Lower lobe of right lung (tissue), 2 donors: Measurements from ENCODE around the gene EIPR1. TPM values are rescaled to one million over a fixed set of nuclear protein-coding genes. Genes with fewer than 3 reads are reported as not detected.
"Not testable (repeated sequence)": the region's sequence is repeated elsewhere in the genome, so short reads cannot be mapped to it uniquely, and the experiment has no call there.

Source experiments
- ATAC-seq, 2 donors: fragments of 200-7000 bp; cut with Tn5 transposase; one replicate each; pipeline ENCODE4 v1.9.1; 2020 to 2022; ENCODE audit warnings: mild to moderate bottlenecking in 2 of 2, moderate library complexity in 2 of 2
- DNase-seq: peaks from one replicate; pipeline ENCODE4 v3.0.0-alpha.2; 2020
- H3K27ac ChIP-seq: fragments of 200-600 bp; one replicate; pipeline ENCODE4 v1.8.0; 2022
- H3K27me3 ChIP-seq: fragments of 200-600 bp; one replicate; pipeline ENCODE4 v1.8.0; 2022; ENCODE audit warnings: low read depth
- H3K36me3 ChIP-seq: fragments of 200-600 bp; one replicate; pipeline ENCODE4 v1.8.0; 2022; ENCODE audit warnings: mild to moderate bottlenecking
- H3K4me1 ChIP-seq: fragments of 200-600 bp; one replicate; pipeline ENCODE4 v1.8.0; 2022
- H3K4me3 ChIP-seq: fragments of 200-600 bp; one replicate; pipeline ENCODE4 v1.8.0; 2022; ENCODE audit warnings: mild to moderate bottlenecking
- H3K9me3 ChIP-seq: fragments of 200-600 bp; one replicate; pipeline ENCODE4 v1.8.0; 2022
- CTCF ChIP-seq: fragments of 200-600 bp; IDR thresholded peaks from one replicate; pipeline ENCODE4 v1.8.0; 2022; ENCODE audit warnings: antibody characterized with exemption, mild to moderate bottlenecking
- intact Hi-C: fragments of 100-400 bp; cut with DNase I; formaldehyde crosslinking; loops from one replicate; pipeline ENCODE4 v1.11.0; 2022
- total RNA-seq: library from RNA; stranded (reverse); fragmentation: NEBNext Ultra II Directional; extraction: Animal tissue kit (Norgen Biotek cat#: 25700); gene quantifications from one replicate; pipeline ENCODE4 v1.2.1, GENCODE V29; 2021
- donor health status: DM: no; HTN: yes; CAD: no; lungs with severe emphysema.

EIPR1 gene
- total RNA-seq, 1 donor from 2014 or later, result 14.9 TPM

- no peak for TF ChIP-seq CTCF
- DNase-seq (no peak), ATAC-seq (no peak)
- H3K27ac ChIP-seq, result no peak overlapping the region
- H3K27me3 ChIP-seq, result no peaks in the 10 kb centered on the region
- H3K4me1 ChIP-seq, result no peaks in the 10 kb centered on the region
- no peak overlapping the region for H3K4me3 ChIP-seq
- H3K36me3 ChIP-seq, result no peaks in the 10 kb centered on the region
- intact Hi-C loops, result no loop called here
- H3K9me3 ChIP-seq, result no peaks in the 10 kb centered on the region
Measured at GRCh38 chr2:3284657-3285630, 92.7 kb downstream of the EIPR1 start.

- H3K27me3 ChIP-seq, DNase-seq, H3K9me3 ChIP-seq, H3K36me3 ChIP-seq, intact Hi-C loops, ATAC-seq, H3K4me1 ChIP-seq, H3K27ac ChIP-seq, H3K4me3 ChIP-seq: not testable (repeated sequence)
Measured at GRCh38 chr2:3283876-3284656, 93.6 kb downstream of the EIPR1 start.

- Histone ChIP-seq H3K27ac (no peak overlapping the region), H3K36me3 (no peaks in the 10 kb centered on the region), H3K4me1 (no peaks in the 10 kb centered on the region), H3K4me3 (no peak overlapping the region), H3K9me3 (no peaks in the 10 kb centered on the region), H3K27me3 (no peaks in the 10 kb centered on the region)
- no peak for DNase-seq
- no peak for TF ChIP-seq CTCF
- intact Hi-C loops, result no loop called here
- no peak for ATAC-seq
Measured at GRCh38 chr2:3283206-3283605, 94.4 kb downstream of the EIPR1 start.

GRCh38 chr2:3282056-3282998 lies 95.3 kb downstream of the EIPR1 start:
- Histone ChIP-seq H3K27ac (no peak overlapping the region), H3K36me3 (no peaks in the 10 kb centered on the region), H3K4me3 (no peak overlapping the region), H3K27me3 (no peaks in the 10 kb centered on the region), H3K9me3 (no peaks in the 10 kb centered on the region), H3K4me1 (no peaks in the 10 kb centered on the region)
- TF ChIP-seq CTCF, result no peak
- DNase-seq (no peak), ATAC-seq (peak; percentile 52 to 58)
- intact Hi-C loops, result no loop called here

- H3K4me1 ChIP-seq, result no peaks in the 10 kb centered on the region
- H3K4me3 ChIP-seq, result no peak overlapping the region
- no peak for TF ChIP-seq CTCF
- no peak overlapping the region for H3K27ac ChIP-seq
- no peaks in the 10 kb centered on the region for H3K27me3 ChIP-seq
- no peaks in the 10 kb centered on the region for H3K9me3 ChIP-seq
- intact Hi-C loops, result no loop called here
- H3K36me3 ChIP-seq, result no peaks in the 10 kb centered on the region
- DNase-seq, result peak; percentile 36
- peak; percentile 12 to 37 for ATAC-seq
Measured at GRCh38 chr2:3280683-3281520, 96.7 kb downstream of the EIPR1 start.
